Hippocampal formation (tissue), 2 donors: Measurements from ENCODE around the gene MRPL27.

Experiments
- DNase-seq, 2 donors: peaks; one replicate each; lab custom pipeline; 2025; lab: John Stamatoyannopoulos, UW

MRPL27 gene

DNA sequence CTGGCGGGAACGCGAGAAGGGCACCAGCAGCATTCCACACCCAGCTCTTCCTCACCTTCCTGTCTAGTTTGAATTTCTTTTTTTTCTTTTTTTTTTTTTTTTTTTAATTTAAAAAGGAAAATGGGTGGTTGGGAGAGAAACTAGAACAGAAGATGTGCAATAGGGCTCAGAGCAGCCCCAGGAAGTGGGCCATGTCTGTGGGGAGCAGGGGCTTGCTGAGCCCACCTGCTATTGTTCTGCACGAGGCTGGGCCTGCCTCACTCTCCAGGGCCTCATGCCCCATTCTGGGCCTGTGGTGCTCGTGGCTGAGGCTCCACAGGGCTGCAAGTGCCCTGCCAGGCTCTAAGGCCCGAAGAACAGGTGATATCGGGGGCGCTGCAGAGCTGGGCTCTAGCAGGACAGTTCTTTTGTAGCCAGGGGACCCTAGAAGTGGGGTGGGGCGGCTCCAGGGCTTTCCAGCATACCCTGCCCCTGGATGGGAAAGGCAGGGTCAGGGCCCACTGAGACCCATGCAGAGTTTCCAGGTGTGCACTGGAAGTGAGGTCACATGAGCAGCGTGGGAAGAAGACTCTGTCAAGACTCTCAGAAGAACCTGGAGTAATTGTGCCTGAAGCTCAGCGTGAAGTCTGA, 12.4 kb downstream of the MRPL27 start:
- no peak for DNase-seq

DNA sequence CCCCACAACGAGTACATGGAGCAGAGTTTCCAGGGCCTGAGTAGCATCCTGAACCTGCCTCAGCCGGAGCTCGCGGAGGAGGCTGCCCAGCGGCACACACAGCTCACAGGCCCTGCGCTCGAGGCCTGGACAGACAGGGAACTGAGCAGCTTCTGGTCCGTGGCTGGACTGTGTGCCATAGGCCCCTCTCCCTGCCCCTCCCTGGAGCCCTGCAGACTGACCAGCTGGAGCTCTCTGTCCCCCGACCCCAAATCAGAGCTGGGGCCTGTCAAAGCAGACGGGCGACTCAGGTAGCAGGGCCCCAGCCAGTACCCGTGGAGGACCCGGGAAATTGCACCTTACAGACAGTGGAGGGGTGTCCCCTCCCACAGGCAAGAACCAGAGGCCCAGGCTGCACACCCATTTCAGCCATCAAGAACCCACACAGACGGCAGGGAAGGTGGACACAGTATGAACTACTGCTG, 13.0 kb downstream of the MRPL27 start:
- no peak for DNase-seq

- DNase-seq: no peak
Measured at GRCh38 chr17:50359005-50359699, 13.8 kb downstream of the MRPL27 start.

DNA sequence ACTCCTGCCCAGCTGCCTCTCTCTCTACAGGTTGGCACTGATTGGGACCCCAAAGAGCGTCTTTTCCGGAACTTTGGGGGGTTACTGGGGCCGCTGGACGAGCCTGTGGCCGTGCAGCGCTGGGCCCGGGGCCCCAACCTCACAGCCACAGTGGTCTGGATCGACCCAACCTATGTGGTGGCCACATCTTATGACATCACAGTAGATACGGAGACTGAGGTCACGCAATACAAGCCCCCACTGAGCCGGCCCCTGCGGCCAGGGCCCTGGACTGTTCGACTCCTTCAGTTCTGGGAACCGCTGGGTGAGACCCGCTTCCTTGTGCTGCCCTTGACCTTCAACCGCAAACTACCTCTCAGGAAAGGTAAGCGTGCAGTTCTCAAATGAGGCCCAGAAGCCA, 14.8 kb downstream of the MRPL27 start:
- no peak for DNase-seq

DNA sequence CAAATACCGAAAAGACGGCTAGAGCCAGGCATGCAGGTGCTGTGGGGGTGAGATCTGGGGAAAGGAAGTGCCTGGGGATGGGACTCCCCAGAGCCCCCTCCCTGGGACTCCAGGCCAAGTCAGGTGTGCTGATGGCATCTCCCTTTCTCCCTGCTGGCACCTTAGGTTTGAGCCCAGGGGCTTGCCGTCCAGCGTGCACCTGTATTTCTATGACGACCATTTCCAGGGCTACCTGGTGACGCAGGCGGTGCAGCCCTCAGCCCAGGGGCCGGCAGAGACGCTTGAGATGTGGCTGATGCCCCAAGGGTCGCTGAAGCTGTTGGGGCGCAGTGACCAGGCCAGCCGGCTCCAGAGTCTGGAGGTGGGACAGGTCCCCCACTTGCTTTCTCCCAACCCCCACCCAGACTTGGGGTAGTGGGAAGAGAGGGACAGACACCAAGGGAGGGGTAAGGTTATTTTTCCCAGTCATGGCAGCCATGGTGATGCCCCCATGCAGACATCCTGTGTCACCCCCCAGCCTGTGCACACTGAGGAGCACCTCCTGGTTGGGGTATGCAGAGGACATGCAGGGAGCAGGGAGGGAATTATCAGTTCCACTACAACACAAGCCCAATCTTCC, 16.0 kb downstream of the MRPL27 start:
- no peak for DNase-seq

GRCh38 chr17:50356418-50356817, 16.6 kb downstream of the MRPL27 start:
- no peak for DNase-seq

DNA sequence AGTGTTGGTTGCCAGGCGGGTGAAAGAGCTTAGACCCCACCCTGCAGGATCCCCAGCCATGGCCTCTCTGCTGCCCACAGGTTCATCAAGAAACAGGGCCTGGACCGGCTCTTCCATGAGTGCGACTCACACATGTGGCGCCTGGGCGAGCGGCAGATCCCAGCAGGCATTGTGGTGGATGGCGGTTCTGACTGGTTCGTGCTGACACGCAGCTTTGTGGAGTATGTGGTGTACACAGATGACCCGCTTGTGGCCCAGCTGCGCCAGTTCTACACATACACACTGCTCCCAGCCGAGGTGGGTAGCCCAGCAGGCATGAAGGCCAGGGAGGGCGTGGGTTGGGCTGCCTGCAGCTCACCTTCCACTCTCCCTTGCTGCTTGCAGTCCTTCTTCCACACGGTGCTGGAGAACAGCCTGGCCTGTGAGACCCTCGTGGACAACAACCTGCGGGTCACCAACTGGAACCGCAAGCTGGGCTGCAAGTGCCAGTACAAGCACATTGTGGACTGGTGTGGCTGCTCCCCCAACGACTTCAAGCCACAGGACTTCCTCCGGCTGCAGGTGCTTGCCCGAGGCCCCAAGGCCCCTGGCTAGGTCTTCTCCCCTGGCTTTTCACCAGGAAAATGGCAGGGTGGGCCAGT, 17.2 kb downstream of the MRPL27 start:
- DNase-seq: no peak

DNA sequence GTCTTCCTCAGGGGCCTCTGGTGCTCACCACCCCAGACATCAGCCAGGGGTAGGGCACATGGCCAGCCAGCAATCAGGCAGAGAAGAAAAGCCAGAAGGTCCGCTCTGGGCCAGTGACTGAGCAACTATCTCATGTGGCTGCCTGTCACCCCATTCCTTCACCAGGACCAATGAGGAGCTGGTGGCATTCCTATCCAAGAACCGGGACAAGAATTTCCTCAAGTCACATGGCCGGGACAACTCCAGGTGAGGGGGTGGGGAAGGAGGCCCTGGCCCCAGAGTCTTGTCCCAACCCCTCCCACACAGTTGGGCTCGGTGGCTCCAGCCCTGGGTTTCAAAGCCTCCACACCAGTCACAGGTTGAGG, 17.7 kb downstream of the MRPL27 start:
- no peak for DNase-seq

GRCh38 chr17:50354776-50355175, 18.2 kb downstream of the MRPL27 start:
- DNase-seq: no peak

DNA sequence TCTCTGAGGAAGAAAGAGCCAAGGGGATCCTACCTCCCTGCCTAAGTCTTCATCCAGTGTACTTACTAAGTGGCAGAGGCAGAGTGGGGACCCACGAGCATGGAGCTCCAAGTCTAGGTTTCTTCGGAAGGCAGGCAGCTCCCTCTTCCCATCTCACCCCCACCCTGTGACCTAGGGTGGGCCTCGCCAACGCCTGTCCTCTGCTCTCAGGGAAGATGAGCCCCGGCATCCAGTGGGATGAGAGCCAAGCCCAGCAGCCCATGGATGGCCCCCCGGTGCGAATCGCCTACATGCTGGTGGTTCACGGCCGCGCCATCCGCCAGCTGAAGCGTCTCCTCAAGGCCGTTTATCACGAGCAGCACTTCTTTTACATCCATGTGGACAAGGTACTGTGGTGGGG, 18.8 kb downstream of the MRPL27 start:
- no peak for DNase-seq

DNA sequence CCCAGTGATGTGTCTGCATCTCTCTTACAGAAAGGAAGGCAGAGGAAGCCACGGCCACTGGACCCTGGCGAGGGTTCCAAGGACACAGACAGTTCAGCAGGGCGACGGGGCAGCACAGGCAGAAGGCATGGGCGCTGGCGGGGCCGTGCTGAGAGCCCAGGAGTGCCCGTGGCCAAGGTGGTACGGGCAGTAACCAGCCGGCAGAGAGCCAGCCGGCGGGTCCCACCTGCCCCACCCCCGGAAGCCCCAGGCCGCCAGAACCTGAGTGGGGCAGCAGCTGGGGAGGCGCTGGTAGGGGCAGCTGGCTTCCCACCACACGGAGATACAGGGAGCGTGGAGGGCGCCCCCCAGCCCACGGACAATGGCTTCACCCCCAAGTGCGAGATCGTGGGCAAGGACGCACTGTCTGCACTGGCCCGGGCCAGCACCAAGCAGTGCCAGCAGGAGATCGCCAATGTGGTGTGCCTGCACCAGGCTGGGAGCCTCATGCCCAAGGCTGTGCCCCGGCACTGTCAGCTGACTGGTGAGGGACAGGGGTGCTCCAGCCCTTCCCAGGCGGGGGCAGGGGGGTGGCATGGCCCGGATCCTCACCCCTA, 19.3 kb downstream of the MRPL27 start:
- no peak for DNase-seq

DNA sequence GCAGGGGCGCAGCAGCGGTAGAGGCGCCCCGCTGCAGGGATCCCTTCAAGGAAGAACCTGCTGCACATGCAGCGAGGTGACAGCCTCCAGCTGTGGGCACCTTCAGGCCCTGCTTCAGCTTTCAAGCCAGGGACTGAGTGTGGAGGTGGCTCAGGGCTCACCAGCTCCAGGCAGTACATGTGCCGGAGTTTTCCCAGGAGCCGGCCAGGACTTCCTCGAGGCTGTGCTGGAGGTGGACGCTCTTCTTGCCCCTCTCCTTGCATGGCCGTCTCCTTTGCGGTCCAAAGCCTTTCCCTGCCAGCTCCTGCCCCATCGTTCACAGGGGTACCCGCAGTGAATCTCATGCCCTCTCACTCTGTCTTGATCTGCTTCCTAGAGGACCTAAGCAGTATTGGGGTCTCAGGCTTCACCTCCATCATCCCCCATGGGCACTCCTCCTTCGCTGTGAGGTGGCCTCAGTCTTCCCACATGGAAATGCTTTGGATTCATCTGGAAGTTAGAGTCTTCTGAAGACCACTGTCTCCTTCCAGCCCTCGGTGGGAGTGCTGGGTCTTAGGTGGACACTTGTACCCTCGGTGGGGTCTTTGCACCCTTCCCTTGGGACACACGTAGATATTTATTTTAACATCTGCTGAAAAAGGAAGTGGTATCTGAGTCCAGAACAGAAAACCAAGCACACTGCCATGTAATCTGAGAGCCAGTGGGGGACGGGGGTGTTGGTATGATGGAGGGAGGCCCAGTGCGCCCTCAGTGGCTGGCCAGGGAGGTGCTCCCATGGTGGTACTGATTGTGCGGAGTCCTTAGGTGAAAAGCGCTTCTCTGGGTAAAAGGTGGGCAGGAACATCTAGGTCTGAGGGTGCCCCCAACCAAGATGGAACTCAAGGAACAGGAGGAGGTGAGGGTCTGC, 20.0 kb downstream of the MRPL27 start:
- DNase-seq: no peak

GRCh38 chr17:50352072-50352692, 20.8 kb downstream of the MRPL27 start:
- no peak for DNase-seq

DNA sequence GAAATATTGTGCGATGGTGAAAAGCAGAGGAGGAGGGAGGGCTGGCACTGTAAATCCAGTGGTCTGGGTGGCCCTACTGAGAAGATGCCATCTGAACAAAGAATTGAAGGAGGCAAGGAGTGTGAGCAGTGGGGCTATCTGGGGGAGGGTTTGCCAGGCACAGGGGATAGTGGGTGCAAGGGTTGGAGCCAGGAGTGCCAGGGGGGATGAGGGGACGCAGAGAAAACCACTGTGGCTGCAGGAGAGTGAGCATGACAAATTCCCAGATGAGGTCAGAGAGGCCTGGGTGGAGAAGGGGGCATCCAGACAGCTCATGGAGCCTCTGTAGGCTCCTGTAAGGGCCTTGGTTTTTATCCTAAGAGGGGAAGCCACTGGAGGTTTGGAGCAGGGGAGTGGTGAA, 22.3 kb downstream of the MRPL27 start:
- no peak for DNase-seq

DNA sequence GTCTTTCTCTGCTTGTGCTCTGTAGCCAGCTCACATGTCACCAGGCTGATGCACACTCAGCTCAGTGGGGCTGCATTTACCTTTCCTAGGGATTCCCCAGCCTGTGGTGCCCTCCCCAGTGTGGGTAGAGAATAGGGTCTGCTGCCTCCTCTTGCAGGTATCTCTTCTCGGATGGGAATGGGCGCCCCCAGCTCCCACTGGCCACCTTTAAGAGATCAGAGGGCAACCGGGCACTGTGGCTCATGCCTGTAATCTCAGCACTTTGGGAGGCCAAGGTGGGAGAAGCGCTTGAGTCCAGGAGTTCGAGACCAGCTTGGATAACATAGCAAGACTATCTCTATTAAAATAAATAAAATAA, 23.8 kb downstream of the MRPL27 start:
- DNase-seq: no peak

DNA sequence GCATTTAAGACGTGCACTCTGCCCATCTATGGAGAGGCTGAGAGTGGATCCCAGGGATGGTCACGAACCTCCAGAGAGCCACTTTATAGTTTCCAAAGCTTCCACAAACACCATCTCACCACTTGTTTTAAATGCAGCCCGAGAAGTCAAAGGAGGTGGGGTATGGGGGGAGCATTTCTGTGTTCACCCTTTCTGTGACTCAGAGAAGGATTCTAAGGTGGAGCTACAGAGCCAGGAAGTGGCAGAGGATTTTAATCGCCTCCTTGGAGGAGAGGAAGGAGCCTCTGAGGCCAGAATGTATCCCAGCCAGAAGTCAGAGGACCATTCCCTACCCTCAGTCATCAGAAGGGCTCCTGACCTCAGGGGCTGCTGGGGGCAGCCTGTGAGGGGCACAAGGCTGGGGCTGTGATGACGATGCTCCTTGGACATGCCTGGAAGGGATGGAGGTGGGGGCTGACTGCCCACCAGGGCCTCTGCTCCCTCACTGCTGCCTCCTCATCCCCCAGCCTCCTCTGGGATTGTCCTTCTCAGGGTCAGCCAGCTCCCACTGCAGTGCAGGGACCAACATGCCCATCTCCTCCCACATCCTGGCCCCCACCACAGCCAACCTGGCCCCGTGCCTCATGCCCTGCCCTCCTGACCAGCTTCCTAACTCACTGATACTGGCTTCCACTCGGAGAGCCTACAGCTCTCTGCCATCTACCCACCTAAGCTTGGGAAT, 24.3 kb downstream of the MRPL27 start:
- no peak for DNase-seq

GRCh38 chr17:50347894-50348291, 25.1 kb downstream of the MRPL27 start:
- no peak for DNase-seq

DNA sequence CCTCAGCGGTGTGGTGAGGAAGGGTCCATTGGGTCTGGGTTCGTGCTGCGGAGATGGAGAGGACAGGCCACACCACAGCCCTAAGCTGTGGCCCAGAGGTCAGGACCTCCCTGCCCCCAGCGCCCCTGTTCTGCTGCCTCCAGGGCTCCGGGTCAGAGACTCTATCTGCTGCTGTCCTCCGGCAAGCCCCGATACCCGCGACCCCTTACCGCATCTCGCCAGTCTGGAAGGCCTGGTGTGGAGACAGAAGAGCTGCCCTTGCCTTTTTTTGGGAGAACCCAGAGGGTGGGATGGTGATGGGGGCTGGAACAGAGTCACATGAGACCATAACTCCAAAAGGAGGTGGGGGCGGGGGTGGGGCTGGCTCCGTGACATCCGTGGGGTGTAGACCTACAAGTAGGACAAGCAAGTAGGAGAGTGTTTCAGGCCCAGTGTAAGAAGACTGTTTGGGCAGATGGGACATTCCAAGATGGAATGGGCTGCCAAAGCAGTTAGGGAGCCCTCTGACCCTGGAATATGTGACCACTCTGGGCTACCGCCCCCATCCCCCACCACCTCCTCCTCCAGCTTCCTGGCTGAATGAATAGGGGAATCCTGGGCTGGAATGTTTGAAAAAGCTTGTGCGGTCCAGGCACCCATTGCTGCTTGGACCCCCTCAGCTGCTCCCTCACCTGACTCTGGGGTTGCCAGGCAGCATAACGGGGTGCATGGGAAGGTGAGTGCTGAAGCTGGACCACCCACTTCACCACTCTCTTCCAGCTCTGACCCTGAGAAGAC, 25.7 kb downstream of the MRPL27 start:
- DNase-seq: no peak

- DNase-seq: no peak
Measured at GRCh38 chr17:50346313-50347116, 26.5 kb downstream of the MRPL27 start.
